Stimulated activated CD4-positive, alpha-beta T cell treated with anti-CD3 and anti-CD28 coated beads, Interleukin-2, amount 100 ng/mL, for 48 hours (primary cell): ENCODE measurements around the gene PISD.
A peak's percentile ranks its signal among the peaks of the same experiment; 100 is the strongest.
"Not testable (repeated sequence)": the region's sequence is repeated elsewhere in the genome, so short reads cannot be mapped to it uniquely, and the experiment has no call there.

Experiments used
- DNase-seq, 2 donors: peaks; one replicate each; pipeline ENCODE4 v3.0.0-alpha.2; 2020

PISD gene

DNA sequence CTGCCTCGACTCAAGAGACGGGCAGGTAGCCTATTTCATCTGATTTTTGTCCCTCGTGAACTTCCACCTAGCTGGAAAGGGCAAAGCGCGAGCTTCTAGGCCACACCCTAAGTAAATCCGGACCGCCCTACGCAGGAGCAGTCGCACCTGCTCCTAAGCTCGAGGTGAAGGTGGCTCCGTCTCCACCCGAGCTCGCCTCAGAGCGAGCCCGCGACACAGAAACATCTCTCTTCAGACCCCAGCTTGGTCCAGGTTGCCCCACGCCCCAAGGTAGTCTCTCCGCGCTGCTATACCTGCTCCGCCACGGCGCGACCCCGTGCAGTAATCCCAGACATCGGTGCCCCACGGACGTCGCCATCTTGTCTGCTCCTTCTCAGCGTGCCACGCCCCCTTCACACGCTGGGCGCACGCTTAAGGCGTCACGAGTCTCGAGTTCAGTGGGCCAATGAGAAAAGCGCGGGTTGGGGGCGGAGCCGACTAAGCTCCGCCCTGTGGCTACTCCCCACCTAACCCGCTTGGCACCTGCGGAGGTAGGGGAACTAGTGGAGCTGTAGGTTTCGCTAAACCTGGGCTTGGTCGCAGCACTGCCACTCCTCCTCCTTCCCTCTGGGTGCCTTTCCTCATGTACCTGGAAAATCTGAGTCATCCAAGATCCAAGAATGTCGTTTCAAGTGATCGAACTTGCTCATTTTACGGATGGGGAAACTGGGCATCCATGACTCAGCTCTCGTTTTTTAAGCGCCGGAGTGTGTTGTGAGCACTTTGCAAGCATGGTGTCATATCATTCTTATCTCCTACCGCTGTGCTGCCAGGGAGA is at the start of gene PISD:
PISD (minus strand) TSS at position 365 of the 817 bp plus-strand sequence; CDS start at position 358, 7 bp downstream.
- DNase-seq, result peak; percentile 96 to 97

DNA sequence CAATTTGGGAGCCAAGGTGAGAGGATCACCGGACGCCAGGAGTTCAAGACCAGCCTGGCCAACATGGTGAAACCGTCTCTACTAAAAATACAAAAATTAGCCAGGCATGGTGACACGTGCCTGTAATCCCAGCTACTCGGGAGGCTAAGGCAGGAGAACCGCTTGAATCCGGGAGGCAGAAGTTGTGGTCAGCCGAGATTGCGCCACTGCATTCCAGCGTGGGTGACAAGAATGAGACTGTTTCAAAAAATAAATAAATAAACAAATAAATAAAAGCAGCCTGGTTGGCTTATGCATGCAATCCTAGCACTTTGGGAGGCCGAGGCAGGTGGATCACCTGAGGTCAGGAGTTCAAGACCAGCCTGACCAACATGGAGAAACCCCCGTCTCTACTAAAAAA is 49.2 kb upstream of the PISD start:
- not testable (repeated sequence) for DNase-seq

DNA sequence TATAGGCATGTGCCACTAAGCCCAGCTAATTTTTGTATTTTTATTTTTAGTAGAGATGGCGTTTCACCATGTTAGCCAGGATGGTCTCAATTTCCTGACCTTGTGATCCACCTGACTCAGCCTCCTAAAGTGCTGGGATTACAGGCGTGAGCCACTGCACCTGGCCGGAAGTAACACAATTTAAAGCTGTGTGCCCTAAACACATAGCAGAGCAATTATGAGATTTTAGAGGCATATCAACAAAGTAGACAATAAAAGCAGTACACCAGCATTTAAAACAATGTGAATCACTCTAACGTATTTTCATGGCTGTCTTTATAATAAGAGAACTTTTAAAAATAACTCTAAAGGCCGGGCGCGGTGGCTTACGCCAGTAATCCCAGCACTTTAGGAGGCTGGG is 45.5 kb upstream of the PISD start:
- no peak for DNase-seq

DNA sequence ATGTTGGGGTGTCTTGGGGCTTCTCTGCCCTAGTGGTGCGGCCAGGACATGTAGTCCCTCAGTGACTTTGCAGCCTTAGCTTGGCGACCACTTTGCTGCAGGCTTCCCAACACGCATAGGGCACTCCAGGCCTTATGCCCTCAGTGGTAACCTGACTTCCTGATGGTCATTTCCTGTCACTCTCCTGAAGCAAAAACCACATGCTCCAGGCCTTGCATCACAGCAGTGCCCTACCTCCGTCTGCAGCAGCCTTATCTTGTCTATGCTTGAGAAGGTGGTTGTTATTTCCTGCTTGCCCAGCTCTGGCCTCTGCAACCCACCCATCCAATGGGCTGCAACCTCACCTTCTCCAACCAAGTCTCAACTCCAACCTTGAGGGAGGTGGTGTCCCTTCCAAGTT is 33.4 kb upstream of the PISD start:
- DNase-seq, result no peak

DNA sequence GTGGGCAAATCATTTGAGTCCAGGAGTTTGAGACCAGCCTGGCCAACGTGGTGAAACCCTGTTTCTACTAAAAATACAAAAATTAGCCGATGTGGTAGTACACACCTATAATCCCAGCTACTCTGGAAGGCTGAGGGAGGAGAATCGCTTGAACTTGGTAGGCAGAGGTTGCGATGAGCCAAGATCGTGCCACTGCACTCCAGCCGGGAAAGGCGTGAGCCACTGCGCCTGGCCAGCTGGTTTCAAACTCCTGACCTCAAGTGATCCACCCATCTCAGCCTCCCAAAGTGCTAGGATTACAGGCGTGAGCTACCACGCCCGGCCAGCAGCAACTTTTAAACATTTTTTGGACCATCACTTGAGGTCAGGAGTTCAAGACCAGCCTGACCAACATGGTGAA is 32.0 kb upstream of the PISD start:
- DNase-seq, result not testable (repeated sequence)

DNA sequence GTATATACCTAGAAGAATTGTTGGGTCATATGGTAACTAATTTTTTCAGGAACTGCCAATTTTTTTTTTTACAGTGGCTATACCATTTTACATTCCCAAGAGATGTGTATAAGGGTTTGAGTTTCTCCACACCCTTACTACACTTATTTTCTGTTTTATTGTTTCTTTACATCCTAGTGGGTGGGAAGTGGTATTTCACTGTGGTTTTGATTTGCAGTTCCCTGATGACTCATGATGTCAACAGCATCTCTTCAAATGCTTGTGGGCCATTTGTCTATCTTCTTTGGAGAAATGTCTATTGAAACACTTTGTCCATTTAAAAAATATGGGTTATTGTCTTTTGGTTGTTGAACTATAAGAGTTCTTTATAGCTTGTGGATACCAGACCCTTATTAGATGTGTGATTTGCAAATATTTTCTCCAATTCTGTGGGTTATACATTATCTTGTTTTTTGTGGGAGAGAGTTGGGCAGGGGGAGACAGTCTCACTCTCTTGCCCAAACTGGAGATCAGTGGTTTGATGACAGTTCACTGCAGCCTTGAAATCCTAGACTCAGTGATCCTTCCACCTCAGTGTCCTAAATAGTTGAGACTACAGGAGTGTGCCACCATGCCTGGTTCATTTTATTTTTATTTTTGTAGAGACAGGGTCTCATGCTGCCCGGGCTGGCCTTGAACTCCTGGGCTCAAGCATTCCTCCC is 30.3 kb upstream of the PISD start:
- DNase-seq, result no peak

DNA sequence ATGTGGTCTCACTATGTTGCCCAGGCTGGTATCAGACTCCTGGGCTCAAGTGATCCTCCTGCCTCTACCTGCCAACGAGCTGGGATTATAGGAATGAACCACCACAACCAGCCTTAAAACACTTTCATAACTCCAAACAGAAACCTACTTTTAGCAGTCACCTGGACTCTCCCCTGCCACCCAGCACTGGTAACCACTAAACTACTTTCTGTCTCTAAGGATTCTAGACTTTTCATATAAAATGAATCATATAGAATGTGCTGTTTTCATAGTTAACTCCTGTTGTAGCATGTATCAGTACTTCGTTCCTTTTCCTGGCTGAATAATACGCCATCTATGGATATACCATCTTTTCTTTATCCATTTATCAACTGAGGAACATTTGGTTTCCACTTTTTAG is 29.4 kb upstream of the PISD start:
- DNase-seq, result no peak

DNA sequence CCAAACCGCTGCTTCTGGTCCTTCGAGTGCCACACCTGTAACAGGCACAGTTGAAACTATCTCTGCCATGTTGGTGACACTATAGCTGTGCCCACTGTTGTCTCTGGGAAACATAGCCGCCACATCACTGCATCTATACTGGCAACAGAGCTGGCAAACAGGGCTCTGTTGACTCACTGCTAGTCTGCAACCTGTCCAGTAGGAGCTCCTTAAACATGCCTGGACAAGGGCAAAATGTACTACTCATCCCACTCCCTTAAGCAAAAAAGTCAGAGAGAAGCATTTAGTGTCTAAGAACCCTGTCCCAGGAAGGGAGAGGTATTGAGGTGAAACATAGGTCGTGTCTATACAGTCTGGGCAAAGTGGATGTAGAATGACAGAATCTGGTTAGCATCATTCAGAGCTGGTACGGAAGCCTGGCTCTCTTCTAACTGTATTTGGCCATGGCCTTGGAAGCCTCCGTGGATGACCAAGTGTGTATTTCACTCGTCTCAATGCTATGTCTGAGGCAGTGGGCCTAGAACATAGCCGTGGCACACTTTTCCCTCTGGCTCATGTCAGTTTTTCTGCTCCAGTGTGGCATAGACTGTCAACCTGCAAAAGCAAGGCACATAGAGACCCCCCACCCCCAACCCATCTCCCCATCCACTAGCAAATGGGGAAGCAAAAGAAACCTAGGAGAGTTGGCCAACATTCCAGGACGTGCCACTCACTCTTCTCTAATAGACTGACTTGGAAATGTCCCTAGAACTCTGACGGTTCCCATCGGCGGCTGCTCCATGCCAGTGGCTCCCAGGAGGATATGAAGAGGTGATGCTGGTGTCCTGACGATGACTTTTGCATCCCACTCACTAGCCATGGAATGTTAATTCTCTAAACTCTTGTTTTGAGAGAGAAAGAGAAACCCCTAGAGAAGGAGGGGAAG is 21.4 kb upstream of the PISD start:
- no peak for DNase-seq

DNA sequence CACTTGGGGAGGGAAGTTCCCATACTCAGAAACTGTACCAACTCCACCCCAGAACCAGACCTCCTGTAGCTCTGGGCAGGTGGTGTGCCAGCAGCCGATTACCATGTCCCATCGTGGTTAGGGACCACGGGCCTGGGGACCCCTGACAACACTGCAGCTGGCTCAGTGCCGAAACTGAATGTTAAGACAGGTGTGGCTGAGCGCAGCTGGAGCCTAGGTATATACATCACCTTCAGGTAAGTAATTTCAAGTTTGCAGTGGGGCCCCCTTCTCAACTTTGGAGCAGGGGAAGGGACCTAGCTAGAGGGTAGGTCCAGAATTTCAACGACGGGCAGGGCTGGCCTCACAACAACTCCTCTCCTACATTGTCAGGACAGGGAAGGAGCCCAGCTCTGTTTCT is 20.7 kb upstream of the PISD start:
- DNase-seq, result no peak

DNA sequence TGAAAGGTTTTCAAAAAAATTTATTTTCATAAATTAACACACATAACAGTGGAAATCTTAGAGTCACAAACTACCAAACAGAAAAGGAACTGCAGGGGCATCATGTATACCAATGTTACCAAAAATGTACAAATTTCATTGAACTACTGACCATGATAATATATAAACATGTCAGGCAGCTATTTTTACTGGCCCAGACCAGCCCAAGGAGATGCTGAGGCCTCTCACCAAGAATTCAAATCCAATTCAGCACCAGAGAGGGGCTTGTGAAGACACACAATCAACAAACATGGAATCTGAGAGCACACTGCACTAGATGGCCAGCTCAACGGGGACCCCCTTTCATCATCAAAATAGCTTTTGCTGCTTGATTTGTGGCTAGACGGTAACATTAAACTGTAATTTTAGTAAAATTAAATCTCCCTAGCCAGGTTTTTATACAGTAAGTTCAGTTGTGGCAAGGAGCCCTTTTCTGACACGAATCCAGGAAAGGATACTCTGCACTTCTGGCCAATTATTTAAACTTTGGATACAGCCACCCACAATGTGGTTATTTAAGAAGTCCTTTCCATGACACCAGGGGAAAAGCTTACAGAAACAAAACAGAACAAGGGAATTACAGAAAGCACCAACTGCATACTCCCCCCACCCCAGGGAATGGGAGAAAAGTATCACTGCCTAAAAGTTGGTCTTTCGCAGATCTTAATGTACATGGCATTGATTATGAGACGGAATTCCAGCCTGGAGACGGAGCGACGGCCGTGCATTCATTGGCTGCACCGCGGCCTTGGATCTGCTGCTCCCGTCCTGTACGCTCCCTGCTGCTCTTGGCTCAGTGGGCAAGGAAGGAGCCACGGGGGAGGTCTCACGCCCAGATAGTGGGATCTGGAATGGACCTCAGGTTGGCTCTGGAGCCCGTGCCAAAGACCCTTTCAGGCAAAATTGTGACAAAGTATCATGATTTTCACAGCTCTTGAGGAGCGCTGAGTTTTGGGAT is 19.6 kb upstream of the PISD start:
- DNase-seq, result no peak

DNA sequence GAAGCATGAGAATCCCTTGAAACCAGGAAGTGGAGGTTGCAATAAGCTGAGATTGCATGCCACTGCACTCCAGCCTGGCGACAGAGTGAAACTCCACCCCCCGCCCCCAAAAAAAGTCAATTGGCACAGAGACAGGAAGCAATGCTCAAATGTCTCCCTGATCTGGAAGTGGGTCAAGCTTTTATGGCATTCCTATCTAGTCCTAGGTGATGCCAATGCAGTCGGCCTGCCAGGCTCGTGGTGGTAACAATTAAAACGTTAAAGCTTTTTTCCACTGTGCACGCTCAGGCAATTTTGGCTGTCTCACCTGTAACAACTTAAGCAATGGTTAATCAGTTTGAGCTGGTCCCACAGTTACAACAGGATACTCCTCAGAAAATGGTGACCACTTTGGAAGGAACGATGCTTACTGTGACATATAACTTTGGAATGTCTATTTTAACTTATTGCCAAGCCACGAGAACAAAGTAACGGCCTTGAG is 18.9 kb upstream of the PISD start:
- DNase-seq, result no peak

DNA sequence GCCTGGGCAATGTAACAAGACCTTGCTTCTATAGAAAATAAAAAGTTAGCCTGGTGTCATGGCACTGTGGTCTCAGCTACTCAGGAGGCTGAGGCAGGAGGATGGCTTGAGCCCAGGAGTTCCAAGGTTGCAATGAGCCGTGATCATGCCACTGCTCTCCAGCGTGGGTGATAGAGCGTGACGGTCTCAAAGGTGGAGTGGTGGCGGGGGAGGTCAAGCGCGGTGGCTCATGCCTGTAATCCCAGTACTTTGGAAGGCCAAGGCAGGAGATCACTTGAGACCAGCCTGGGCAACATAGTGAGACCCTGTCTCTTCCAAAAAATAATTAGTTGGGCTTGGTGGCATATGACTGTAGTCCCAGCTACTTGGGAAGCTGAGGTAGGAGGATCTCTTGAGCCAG is 16.7 kb upstream of the PISD start:
- no peak for DNase-seq

DNA sequence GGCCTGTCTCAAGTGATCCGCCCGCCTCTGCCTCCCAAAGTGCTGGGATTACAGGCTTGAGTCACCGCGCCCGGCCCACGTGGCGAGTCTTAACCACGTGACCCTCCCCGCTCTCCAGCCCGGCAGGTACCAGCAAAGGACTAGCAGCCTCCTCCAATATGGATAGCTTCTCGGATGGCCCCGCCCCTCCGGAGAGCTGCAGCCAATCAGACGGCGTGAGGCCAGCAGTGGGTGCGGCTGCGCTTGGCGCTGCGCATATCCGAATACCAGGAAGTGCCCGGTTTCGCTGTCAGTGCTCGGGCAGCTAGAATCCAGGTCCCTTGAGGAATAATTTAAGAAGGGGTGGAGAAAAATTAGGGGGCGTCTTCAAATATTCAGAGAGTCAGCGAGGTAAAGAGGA is 14.7 kb upstream of the PISD start:
- DNase-seq, result peak; percentile 87 to 88

DNA sequence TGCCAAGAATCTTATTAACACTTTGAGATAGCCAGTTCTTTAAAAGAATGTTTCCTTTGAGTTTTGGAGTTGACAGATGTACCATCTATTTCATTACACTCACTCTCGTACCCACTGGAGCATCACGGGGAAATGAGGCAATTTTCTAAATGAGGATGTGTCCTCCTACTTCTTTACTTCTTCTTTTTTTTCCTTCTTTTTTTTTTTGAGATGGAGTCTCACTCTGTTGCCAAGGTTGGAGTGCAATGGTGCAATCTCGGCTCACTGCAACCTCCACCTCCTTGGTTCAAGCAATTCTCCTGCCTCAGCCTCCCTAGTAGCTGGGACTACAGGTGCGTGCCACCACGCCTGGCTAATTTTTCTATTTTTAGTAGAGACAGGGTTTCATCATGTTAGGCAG is 12.2 kb upstream of the PISD start:
- not testable (repeated sequence) for DNase-seq

DNA sequence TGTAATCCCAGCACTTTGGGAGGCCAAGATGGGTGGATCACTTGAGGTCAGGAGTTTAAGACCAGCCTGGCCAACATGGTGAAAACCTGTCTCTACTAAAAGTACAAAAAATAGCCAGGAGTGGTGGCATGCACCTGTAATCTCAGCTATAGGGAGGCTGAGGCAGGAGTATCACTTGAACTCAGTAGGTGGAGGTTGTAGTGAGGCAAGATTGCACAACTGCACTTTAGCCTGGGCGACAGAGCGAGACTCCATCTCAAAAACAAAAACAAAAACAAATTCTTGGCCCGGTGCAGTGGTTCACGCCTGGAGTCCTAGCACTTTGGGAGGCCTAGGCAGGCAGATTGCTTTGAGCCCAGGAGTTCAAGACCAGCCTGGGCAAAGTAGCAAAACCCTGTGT is 6.8 kb upstream of the PISD start:
- not testable (repeated sequence) for DNase-seq

DNA sequence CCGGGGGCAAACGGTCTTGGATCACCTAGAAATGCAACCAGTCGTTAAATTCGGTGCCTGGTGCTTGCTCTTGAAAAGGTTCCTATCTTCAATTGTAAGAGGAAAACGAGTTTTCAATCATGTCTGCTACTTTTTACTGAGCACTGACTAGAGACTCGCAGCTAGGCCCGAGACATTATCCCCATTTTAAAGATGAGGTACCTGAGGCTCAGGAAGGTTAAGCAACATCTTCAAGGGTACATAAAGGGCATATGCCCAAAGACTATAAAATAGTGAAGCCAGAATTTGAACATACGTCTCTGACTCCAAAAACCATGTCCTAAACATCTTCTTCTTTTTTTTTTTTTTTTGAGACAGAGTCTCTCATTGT is 638 bp upstream of the PISD start:
- DNase-seq, result no peak

DNA sequence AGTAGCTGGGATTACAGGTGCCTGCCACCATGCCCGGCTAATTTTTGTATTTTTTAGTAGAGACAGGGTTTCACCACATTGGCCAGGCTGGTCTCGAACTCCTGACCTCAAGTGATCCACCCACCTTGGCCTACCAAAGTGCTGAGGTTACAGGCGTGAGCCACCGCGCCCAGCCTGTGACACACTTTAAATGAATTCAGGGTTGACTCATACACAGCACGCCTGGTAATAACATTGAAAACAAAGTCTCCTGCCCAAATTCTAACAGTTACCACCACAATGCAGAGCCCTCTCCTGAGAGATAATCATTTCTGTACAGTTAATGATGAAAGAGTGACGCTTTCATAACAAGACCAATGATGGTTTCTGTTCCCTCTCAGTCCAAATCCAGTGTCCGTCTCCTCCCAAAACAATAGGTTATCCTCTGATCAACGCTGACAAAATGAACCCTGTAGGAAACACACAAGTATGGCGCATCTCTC is 1.1 kb downstream of the PISD start:
- DNase-seq, result peak; percentile 28 to 33

DNA sequence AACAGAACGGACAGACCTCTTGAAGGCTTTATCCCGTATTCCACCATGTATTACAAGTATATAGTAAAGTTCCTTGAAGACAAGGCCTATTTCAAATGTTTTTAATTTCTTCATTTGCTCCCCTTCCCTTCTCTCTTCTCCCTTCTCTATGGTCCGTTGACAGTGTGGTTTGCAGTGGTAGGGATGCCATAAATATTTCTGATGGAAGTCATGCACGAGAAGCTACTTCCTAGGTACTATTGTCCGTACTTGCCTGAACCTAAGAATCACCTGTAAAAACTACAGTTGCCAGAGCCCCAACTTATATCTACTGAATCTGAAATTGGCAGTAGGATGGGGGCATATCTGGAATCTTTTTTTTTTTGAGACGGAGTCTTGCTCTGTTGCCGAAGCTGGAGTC is 2.8 kb downstream of the PISD start:
- no peak for DNase-seq

DNA sequence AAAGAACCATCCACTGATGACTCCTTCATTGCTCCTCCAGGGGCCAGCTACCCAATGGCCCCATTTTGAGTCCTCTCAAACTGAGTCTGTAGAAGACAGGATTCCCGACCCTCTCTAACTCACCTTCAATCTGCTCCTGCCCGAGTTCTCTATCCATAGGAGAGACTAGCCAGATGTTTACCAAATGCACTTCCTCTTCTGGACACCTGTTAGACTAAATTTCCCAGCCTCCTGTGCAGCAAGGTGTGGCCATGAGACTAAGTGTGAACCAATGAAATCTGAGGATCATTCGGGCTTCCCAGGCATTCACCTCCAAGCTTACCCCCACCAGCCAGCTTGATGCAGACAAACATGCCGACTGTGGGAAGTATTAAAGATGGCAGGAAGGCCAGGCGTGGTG is 7.6 kb downstream of the PISD start:
- DNase-seq, result no peak

DNA sequence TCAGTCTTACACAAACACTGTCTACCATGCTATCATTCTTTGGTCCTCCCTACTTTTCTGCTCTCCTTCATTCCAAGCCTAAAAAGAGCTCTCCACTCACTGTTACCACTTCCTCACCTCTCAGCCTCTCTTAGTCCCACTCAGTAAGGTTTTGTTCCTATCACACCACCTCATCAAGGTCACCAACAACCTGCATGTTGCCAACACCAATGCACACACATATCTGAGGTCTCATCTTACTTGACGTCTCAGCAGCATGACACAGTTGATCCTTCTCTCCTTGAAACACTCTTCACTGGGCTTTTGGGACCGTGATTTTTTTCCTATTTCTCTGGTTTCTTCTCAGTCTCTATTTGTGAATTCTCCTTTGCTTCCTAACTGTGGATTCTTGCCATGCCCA is 8.1 kb downstream of the PISD start:
- DNase-seq, result no peak

DNA sequence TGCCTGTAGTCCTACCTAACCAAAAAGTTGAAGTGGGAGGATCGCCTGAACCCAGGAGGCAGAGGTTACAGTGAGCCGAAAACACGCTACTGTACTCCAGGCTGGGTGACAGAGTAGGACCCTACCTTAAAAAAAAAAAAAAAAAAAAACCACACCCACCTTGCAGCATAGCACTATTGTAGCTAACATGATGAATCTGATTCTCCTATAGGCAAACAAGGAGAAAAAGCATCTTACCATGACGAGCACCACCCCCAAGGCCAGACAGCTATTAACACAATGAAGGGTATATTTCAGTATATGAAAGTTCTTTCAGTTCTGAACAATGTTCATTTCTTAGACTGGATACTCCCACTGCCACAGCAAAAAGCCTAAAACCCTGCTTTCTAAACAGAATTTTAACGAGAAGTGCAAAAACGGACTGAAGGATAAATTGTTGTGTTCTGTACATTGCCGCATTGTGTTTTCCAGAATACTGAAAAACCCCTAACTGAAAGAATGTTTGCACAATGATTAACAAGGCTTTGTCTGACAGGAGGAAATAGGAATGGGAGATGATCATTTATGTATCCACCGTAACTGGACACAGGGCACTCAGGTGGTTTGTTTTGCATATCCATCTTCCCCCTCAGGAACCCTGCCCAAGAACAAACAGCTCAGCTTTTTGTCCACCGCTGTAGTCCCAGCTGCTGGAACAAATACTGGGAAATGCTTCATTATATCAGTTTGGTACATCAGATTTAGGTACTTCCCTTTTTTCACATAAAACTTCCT is 8.9 kb downstream of the PISD start:
- DNase-seq, result no peak
